GM18867 (cell line): ENCODE measurements around the gene TBL3.

ENCODE experiments used
- ATAC-seq: cut with Tn5 transposase; IDR thresholded peaks from one replicate; pipeline ENCODE4 v1.9.1; 2021; ENCODE audit warnings: mild to moderate bottlenecking, moderate library complexity; ENCODE audit not compliant: unreplicated experiment

TBL3 gene

GRCh38 chr16:2013527-2013926 is 41.7 kb downstream of the TBL3 start:
- no peak for ATAC-seq

GRCh38 chr16:2015117-2015946 is 43.5 kb downstream of the TBL3 start:
- ATAC-seq, result no peak

- no peak for ATAC-seq
These were observed 44.0 kb downstream of the TBL3 start for GRCh38 chr16:2015947-2016208.

- no peak for ATAC-seq
These were observed 44.6 kb downstream of the TBL3 start for GRCh38 chr16:2016407-2016922.

- no peak for ATAC-seq
These were observed 47.7 kb downstream of the TBL3 start, which contains the start of gene NPW for GRCh38 chr16:2019518-2019920. TSS of gene NPW (plus strand) at chr16:2019785.

- no peak for ATAC-seq
These were observed 48.3 kb downstream of the TBL3 start for GRCh38 chr16:2019921-2020831.

- peak; percentile 5 for ATAC-seq
These were observed 50.9 kb downstream of the TBL3 start for GRCh38 chr16:2022723-2023091.

GRCh38 chr16:2023092-2024031 is 51.5 kb downstream of the TBL3 start:
- peak; percentile 64 for ATAC-seq

- no peak for ATAC-seq
These were observed 52.2 kb downstream of the TBL3 start for GRCh38 chr16:2024032-2024420.

GRCh38 chr16:2025251-2025650 is 53.4 kb downstream of the TBL3 start:
- ATAC-seq, result no peak

- ATAC-seq, result no peak
These were observed 54.1 kb downstream of the TBL3 start for GRCh38 chr16:2025878-2026460.

- ATAC-seq, result no peak
These were observed 54.7 kb downstream of the TBL3 start, which contains the start of gene NHERF2 for GRCh38 chr16:2026461-2027023. TSS of gene NHERF2 (plus strand) at chr16:2026902. CDS start at chr16:2027006, 104 bp downstream.

- no peak for ATAC-seq
These were observed 55.5 kb downstream of the TBL3 start for GRCh38 chr16:2027024-2028010.

GRCh38 chr16:2028146-2028545 is 56.3 kb downstream of the TBL3 start:
- ATAC-seq, result no peak

GRCh38 chr16:2028620-2029220 is 56.9 kb downstream of the TBL3 start:
- ATAC-seq, result no peak

- ATAC-seq, result no peak
These were observed 57.5 kb downstream of the TBL3 start for GRCh38 chr16:2029350-2029749.

GRCh38 chr16:2030036-2030435 is 58.2 kb downstream of the TBL3 start:
- no peak for ATAC-seq

- ATAC-seq, result no peak
These were observed 59.3 kb downstream of the TBL3 start for GRCh38 chr16:2031081-2031577.
